Fibroblast of gingiva (primary cell): ENCODE measurements around the gene MAP4K5.

Experiments used
- DNase-seq: peaks from one replicate; pipeline ENCODE4 v3.0.0-alpha.2; 2011; ENCODE audit warnings: low read depth

Gene MAP4K5

GRCh38 chr14:50476134-50476533 lies 56.2 kb downstream of the MAP4K5 start:
- no peak for DNase-seq

GRCh38 chr14:50475460-50475859 lies 56.9 kb downstream of the MAP4K5 start:
- DNase-seq, result no peak

GRCh38 chr14:50471838-50472465 lies 60.4 kb downstream of the MAP4K5 start:
- no peak for DNase-seq

- no peak for DNase-seq
These were observed 62.4 kb downstream of the MAP4K5 start for GRCh38 chr14:50469982-50470381.

DNA sequence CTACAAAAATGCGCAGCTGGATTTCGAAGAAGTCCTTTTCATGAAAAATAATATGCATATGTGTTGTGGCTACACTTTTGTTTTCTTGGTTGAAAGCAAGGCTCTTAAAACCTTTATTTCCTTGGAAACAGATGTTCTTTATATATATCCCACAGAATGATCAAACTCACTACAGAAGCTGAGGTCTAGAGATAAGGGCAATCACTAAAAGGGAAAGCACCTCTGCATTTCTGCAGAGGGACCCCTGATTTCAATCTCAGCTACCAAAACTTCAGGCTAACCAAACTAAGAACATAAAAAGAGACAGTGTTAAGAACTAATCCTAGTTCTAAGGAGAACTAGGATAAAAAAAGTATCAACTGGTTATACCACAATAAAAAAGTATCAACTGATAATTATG lies 70.3 kb downstream of the MAP4K5 start:
- DNase-seq, result no peak

DNA sequence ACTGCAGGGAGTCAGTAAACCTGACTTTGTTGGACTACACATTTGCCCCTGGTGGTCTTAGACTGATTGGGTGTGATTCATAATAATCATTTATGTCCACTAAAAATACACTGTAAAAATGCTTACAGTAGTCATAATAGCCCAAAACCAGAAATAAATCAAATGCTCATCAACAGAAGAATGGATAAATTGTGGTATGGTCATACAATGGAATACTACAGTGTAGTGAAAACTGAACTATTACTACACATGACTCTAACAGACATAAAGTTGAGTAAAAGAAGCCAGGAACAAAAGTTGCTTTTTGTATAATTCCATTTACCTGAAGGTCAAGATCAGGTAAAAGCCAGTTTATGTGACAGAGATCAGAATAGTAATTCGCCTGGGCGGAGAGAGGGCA lies 78.5 kb downstream of the MAP4K5 start:
- no peak for DNase-seq

GRCh38 chr14:50452979-50453705 lies 79.2 kb downstream of the MAP4K5 start:
- peak; percentile 89 for DNase-seq

GRCh38 chr14:50452296-50452695 lies 80.1 kb downstream of the MAP4K5 start:
- DNase-seq, result peak; percentile 85

GRCh38 chr14:50451854-50452253 lies 80.5 kb downstream of the MAP4K5 start:
- DNase-seq, result peak; percentile 14

GRCh38 chr14:50447461-50447860 lies 84.9 kb downstream of the MAP4K5 start:
- DNase-seq, result no peak

DNA sequence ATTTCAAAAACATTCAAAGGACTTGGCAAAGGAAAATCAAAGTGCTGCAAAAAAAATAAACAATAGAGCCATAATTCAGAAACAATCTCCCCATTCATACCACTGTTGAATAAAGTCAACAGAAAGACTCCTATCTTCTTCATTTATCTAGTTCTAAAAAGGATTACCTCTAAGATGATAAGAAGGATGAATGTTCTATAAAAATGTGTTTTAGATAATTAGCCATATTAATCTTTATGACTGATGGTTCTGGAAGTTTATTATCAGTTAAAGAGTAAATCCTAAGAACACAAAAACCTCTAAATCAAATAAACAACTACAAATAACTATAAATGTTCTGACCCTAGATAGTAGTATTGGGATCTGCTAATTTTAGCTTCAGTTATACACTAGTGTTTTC lies 97.8 kb downstream of the MAP4K5 start:
- no peak for DNase-seq

- no peak for DNase-seq
These were observed 100.2 kb downstream of the MAP4K5 start for GRCh38 chr14:50432131-50432530.

DNA sequence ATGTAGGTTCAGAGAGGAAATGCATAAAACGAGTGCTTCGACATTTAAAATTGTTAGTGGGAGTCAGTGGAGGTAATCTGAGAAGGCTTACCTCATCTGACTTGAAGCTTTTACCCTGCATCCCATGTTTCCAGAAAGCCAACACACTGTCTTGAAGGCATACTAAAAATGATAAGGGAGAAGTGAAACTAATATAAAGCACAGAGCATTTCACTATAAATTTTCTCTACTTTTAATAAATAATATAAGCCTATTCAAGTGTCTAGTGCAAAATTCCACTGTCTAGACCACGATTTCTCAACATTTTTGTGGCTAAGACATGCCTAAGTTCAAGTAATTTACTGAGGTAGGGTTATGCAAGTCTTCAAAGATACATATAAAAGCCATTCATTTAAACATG lies 106.6 kb downstream of the MAP4K5 start:
- peak; percentile 20 for DNase-seq

GRCh38 chr14:50425105-50425504 lies 107.3 kb downstream of the MAP4K5 start:
- no peak for DNase-seq

GRCh38 chr14:50423529-50423928 lies 108.8 kb downstream of the MAP4K5 start:
- DNase-seq, result no peak

GRCh38 chr14:50421499-50421898 lies 110.9 kb downstream of the MAP4K5 start:
- no peak for DNase-seq

GRCh38 chr14:50417853-50418252 lies 114.5 kb downstream of the MAP4K5 start:
- DNase-seq, result peak; percentile 14

GRCh38 chr14:50410921-50411320 lies 121.4 kb downstream of the MAP4K5 start:
- peak; percentile 74 for DNase-seq

- peak; percentile 61 for DNase-seq
These were observed 122.3 kb downstream of the MAP4K5 start for GRCh38 chr14:50410071-50410470.

GRCh38 chr14:50407111-50407812 lies 125.1 kb downstream of the MAP4K5 start:
- peak; percentile 51 for DNase-seq

GRCh38 chr14:50403419-50403818 lies 128.9 kb downstream of the MAP4K5 start:
- DNase-seq, result peak; percentile 19

GRCh38 chr14:50402965-50403364 lies 129.4 kb downstream of the MAP4K5 start:
- no peak for DNase-seq

- no peak for DNase-seq
These were observed 131.9 kb downstream of the MAP4K5 start for GRCh38 chr14:50400461-50400860.
